Ascending aorta (tissue), 2 donors: ENCODE results near the gene PRR12. TPM values are rescaled to one million over a fixed set of nuclear protein-coding genes. Genes with fewer than 3 reads are reported as not detected.

Experiments used
- DNase-seq, 2 donors: peaks; one replicate each; pipeline ENCODE4 v3.0.0-alpha.2; 2019; ENCODE audit warnings: low spot score in 2 of 2
- H3K27ac ChIP-seq, 2 donors: fragments of 200-600 bp; sonication (generic); one replicate each; pipeline ENCODE4 v1.5.1; 2016 to 2017; ENCODE audit warnings: mild to moderate bottlenecking in 1 of 2
- H3K27me3 ChIP-seq: fragments of 200-600 bp; sonication (generic); one replicate; pipeline ENCODE4 v1.5.1; 2017
- H3K36me3 ChIP-seq, 2 donors: fragments of 200-600 bp; sonication (generic); one replicate each; pipeline ENCODE4 v1.5.1; 2016
- H3K4me1 ChIP-seq, 2 donors: fragments of 200-600 bp; sonication (generic); one replicate each; pipeline ENCODE4 v1.5.1; 2016 to 2017; ENCODE audit warnings: mild to moderate bottlenecking in 1 of 2
- H3K4me3 ChIP-seq, 2 donors: fragments of 200-600 bp; sonication (generic); one replicate each; pipeline ENCODE4 v1.5.1; 2016 to 2017; ENCODE audit warnings: mild to moderate bottlenecking in 1 of 2
- H3K9me3 ChIP-seq, 2 donors: fragments of 200-600 bp; sonication (generic); one replicate each; pipeline ENCODE4 v1.5.1; 2016
- intact Hi-C: fragments of 100-400 bp; cut with DNase I; formaldehyde crosslinking; loops from one replicate; pipeline ENCODE4 v1.15.1; 2023
- total RNA-seq: library from RNA; depleted of rRNA; stranded (reverse); fragments of >200 nt; gene quantifications from one replicate; pipeline ENCODE4 v1.1.0, GENCODE V29; 2016
- TF ChIP-seq, protein P1 (sequence below), 3 experiments: fragments of 200-600 bp in 2 of 3; fragments of 450-650 bp in 1 of 3; sonication (generic) in 2 of 3; IDR thresholded peaks; one replicate each; pipeline ENCODE4 v1.5.1; 2016 to 2019; ENCODE audit warnings: antibody characterized with exemption in 3 of 3, mild to moderate bottlenecking in 1 of 3, moderate library complexity in 1 of 3

PRR12 gene
- total RNA-seq, 1 donor from 2014 or later: 23.6 TPM

- no peak overlapping the region for H3K27ac ChIP-seq
- TF ChIP-seq, protein P1, sequence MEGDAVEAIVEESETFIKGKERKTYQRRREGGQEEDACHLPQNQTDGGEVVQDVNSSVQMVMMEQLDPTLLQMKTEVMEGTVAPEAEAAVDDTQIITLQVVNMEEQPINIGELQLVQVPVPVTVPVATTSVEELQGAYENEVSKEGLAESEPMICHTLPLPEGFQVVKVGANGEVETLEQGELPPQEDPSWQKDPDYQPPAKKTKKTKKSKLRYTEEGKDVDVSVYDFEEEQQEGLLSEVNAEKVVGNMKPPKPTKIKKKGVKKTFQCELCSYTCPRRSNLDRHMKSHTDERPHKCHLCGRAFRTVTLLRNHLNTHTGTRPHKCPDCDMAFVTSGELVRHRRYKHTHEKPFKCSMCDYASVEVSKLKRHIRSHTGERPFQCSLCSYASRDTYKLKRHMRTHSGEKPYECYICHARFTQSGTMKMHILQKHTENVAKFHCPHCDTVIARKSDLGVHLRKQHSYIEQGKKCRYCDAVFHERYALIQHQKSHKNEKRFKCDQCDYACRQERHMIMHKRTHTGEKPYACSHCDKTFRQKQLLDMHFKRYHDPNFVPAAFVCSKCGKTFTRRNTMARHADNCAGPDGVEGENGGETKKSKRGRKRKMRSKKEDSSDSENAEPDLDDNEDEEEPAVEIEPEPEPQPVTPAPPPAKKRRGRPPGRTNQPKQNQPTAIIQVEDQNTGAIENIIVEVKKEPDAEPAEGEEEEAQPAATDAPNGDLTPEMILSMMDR (IDR thresholded peaks at IDR 0.05): no peak
- peaks cover 13 to 27% of the 10 kb centered on the region in 2 donors for H3K36me3 ChIP-seq
- intact Hi-C loops: no loop called here
- H3K4me3 ChIP-seq: no peak overlapping the region
- no peaks in the 10 kb centered on the region for H3K27me3 ChIP-seq
- no peak for DNase-seq
- H3K4me1 ChIP-seq: peaks cover 0 to 8% of the 10 kb centered on the region in 2 donors
- H3K9me3 ChIP-seq: no peaks in the 10 kb centered on the region
Observed at GRCh38 chr19:49574206-49574755, 16.7 kb upstream of the PRR12 start.

DNA sequence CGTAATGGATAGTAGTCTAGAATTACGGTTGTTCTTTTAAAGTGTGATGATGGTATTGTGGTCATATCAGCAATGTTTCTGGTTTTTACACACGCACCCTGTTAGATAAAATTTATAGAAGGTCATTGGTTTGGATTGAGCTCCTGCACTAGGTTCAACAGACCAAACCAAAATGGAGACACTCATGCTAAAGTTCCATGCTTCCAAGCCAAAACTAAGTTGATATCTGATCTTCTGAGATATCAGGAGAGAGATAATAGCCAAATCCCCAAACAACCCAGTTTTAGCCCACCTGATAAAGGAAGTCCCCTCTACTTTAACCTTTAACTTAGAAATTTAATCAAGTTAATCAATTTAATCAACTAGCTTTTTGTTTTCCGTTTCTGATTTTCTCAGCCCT is 11.8 kb upstream of the PRR12 start:
- intact Hi-C loops: no loop called here
- Histone ChIP-seq H3K27me3 (no peaks in the 10 kb centered on the region), H3K4me1 (peaks cover 5 to 11% of the 10 kb centered on the region in 2 donors), H3K9me3 (no peaks in the 10 kb centered on the region), H3K4me3 (peak overlapping the region in 1 of 2 donors; percentile 78), H3K27ac (no peak overlapping the region), H3K36me3 (peaks cover 8 to 17% of the 10 kb centered on the region in 2 donors)
- TF ChIP-seq, protein P1 (IDR thresholded peaks at IDR 0.05): no peak
- no peak for DNase-seq

DNA sequence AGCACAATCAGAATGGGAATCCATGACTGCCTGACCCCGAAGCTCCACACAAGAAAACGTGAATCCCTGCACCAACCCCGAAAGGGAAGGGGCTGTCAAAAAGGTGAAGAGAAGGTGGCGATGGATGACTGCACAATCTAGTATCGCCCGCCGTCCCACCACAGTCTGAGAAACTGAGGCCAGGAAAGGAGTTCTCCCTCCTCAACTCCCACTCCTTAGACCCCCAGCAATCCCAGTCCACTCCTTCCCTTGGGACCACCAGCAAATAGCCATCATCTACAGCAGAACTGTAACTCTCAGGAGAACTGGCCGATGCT is 11.1 kb upstream of the PRR12 start:
- intact Hi-C loops: loop anchor here (1.0 kb wide), 1 partner anchor 9 kb away; no protein-coding TSS in a partner anchor
- TF ChIP-seq, protein P1 (IDR thresholded peaks at IDR 0.05): no peak
- H3K27me3 ChIP-seq: no peaks in the 10 kb centered on the region
- H3K9me3 ChIP-seq: no peaks in the 10 kb centered on the region
- H3K27ac ChIP-seq: peak overlapping the region; percentile 58 to 65
- peaks cover 5 to 11% of the 10 kb centered on the region in 2 donors for H3K4me1 ChIP-seq
- peak overlapping the region; percentile 73 to 78 for H3K4me3 ChIP-seq
- peaks cover 4 to 13% of the 10 kb centered on the region in 2 donors for H3K36me3 ChIP-seq
- no peak for DNase-seq

GRCh38 chr19:49580264-49581006 is 10.5 kb upstream of the PRR12 start, which contains the start of gene NOSIP:
Gene NOSIP, minus strand, starts transcription at chr19:49580556. Its CDS starts 19,865 bp downstream, at chr19:49560691.
- Histone ChIP-seq H3K27ac (peak within 1 kb of the TSS; percentile 58 to 65), H3K9me3 (no peaks in the 10 kb centered on the region), H3K36me3 (peaks cover under 1 to 8% of the 10 kb centered on the region in 2 donors), H3K27me3 (no peaks in the 10 kb centered on the region), H3K4me1 (peaks cover 5 to 11% of the 10 kb centered on the region in 2 donors), H3K4me3 (peak within 1 kb of the TSS; percentile 73 to 78)
- peak; percentile 73 to 96 for DNase-seq
- intact Hi-C loops: loop anchor here (1.0 kb wide), 1 partner anchor 9 kb away; no protein-coding TSS in a partner anchor
- TF ChIP-seq, protein P1 (IDR thresholded peaks at IDR 0.05): no peak

- peaks cover 0 to 3% of the 10 kb centered on the region in 2 donors for H3K36me3 ChIP-seq
- no peak for DNase-seq
- TF ChIP-seq, protein P1 (IDR thresholded peaks at IDR 0.05): no peak
- H3K27ac ChIP-seq: peak within 1 kb of the TSS; percentile 58 to 65
- no peaks in the 10 kb centered on the region for H3K9me3 ChIP-seq
- H3K4me1 ChIP-seq: peaks cover 5 to 11% of the 10 kb centered on the region in 2 donors
- H3K4me3 ChIP-seq: peak within 1 kb of the TSS; percentile 73 to 78
- no peaks in the 10 kb centered on the region for H3K27me3 ChIP-seq
- intact Hi-C loops: no loop called here
Observed at GRCh38 chr19:49581007-49581508, 9.9 kb upstream of the PRR12 start, which contains the start of gene PRRG2. Gene PRRG2, plus strand, starts transcription at chr19:49581316. Its CDS starts 1,904 bp downstream, at chr19:49583220.
